Skin epidermis (tissue), 12 donors: ENCODE data around the gene CACNA1H.
"Not testable (repeated sequence)": the region's sequence is repeated elsewhere in the genome, so short reads cannot be mapped to it uniquely, and the experiment has no call there.

ENCODE experiments used
- H3K27ac ChIP-seq, 21 experiments: fragments of 200-600 bp; sonication (generic) in 11 of 21; one replicate each; pipeline ENCODE4 v1.5.0; 2020; ENCODE audit warnings: mild to moderate bottlenecking in 3 of 21, inconsistent platforms in 2 of 21, moderate library complexity in 2 of 21
- H3K4me3 ChIP-seq, 7 experiments: fragments of 200-600 bp; sonication (generic) in 2 of 7; one replicate each; pipeline ENCODE4 v1.5.0; 2020; ENCODE audit warnings: inconsistent platforms in 2 of 7, mild to moderate bottlenecking in 2 of 7, moderate library complexity in 1 of 7

The CACNA1H gene

GRCh38 chr16:1184980-1185379 lies 32.1 kb downstream of the CACNA1H start:
- no peak overlapping the region for H3K27ac ChIP-seq

GRCh38 chr16:1185460-1186207 lies 32.7 kb downstream of the CACNA1H start:
- H3K27ac ChIP-seq, H3K4me3 ChIP-seq: not testable (repeated sequence)

More at GRCh38 chr16:1184980-1185379, 32.1 kb downstream of the CACNA1H start:
- H3K4me3 ChIP-seq, result no peak overlapping the region

- Histone ChIP-seq H3K27ac (no peak overlapping the region), H3K4me3 (no peak overlapping the region)
Observed at GRCh38 chr16:1188432-1189189, 35.7 kb downstream of the CACNA1H start.

- Histone ChIP-seq H3K27ac (no peak overlapping the region), H3K4me3 (no peak overlapping the region)
Observed at GRCh38 chr16:1189455-1189854, 36.5 kb downstream of the CACNA1H start.

- not testable (repeated sequence) for H3K27ac ChIP-seq, H3K4me3 ChIP-seq
Observed at GRCh38 chr16:1190789-1191188, 37.9 kb downstream of the CACNA1H start.

GRCh38 chr16:1192384-1193073 lies 39.6 kb downstream of the CACNA1H start:
- no peak overlapping the region for H3K27ac ChIP-seq
- no peak overlapping the region for H3K4me3 ChIP-seq

GRCh38 chr16:1193143-1193824 lies 40.4 kb downstream of the CACNA1H start:
- Histone ChIP-seq H3K4me3 (no peak overlapping the region), H3K27ac (no peak overlapping the region)

GRCh38 chr16:1193825-1194581 lies 41.1 kb downstream of the CACNA1H start:
- Histone ChIP-seq H3K4me3 (no peak overlapping the region), H3K27ac (no peak overlapping the region)

- Histone ChIP-seq H3K27ac (no peak overlapping the region), H3K4me3 (no peak overlapping the region)
Observed at GRCh38 chr16:1194665-1195392, 41.9 kb downstream of the CACNA1H start.

- Histone ChIP-seq H3K4me3 (no peak overlapping the region), H3K27ac (no peak overlapping the region)
Observed at GRCh38 chr16:1195393-1195666, 42.4 kb downstream of the CACNA1H start.

- H3K27ac ChIP-seq, result no peak overlapping the region
Observed at GRCh38 chr16:1196494-1196893, 43.6 kb downstream of the CACNA1H start.

GRCh38 chr16:1197237-1197866 lies 44.4 kb downstream of the CACNA1H start:
- H3K27ac ChIP-seq, result no peak overlapping the region
- no peak overlapping the region for H3K4me3 ChIP-seq

More at GRCh38 chr16:1196494-1196893, 43.6 kb downstream of the CACNA1H start:
- no peak overlapping the region for H3K4me3 ChIP-seq

GRCh38 chr16:1198194-1198593 lies 45.3 kb downstream of the CACNA1H start:
- H3K27ac ChIP-seq, result no peak overlapping the region
- no peak overlapping the region for H3K4me3 ChIP-seq

GRCh38 chr16:1198671-1199346 lies 45.9 kb downstream of the CACNA1H start:
- H3K4me3 ChIP-seq, H3K27ac ChIP-seq: not testable (repeated sequence)

- no peak overlapping the region for H3K27ac ChIP-seq
- H3K4me3 ChIP-seq, result no peak overlapping the region
Observed at GRCh38 chr16:1199347-1200013, 46.6 kb downstream of the CACNA1H start.

- Histone ChIP-seq H3K27ac (no peak overlapping the region), H3K4me3 (no peak overlapping the region)
Observed at GRCh38 chr16:1200014-1200627, 47.2 kb downstream of the CACNA1H start.

GRCh38 chr16:1201444-1201843 lies 48.5 kb downstream of the CACNA1H start:
- no peak overlapping the region for H3K4me3 ChIP-seq
- H3K27ac ChIP-seq, result no peak overlapping the region
